H1 (cell line): ENCODE measurements around the gene LILRB1. TPM values are rescaled to one million over a fixed set of nuclear protein-coding genes. Genes with fewer than 3 reads are reported as not detected.

Experiments
- ATF2 ChIP-seq: IDR thresholded peaks from 2 replicates; pipeline ENCODE4 v1.6.1; 2012; ENCODE audit warnings: low read length, inconsistent platforms
- CTBP2 ChIP-seq: IDR thresholded peaks from 2 replicates; pipeline ENCODE4 v1.7.0; 2011; ENCODE audit warnings: borderline replicate concordance, mild to moderate bottlenecking, moderate library complexity, mixed read lengths, low read length; ENCODE audit not compliant: insufficient read depth, insufficient read length
- HDAC2 ChIP-seq, 2 experiments: fragments of 300-600 bp in 1 of 2; sonication (generic) in 1 of 2; IDR thresholded peaks; 2 replicates each; pipeline ENCODE4 v1.6.1; 2011 to 2012; ENCODE audit warnings: low read depth in 2 of 2, low read length in 2 of 2, mild to moderate bottlenecking in 2 of 2, moderate library complexity in 2 of 2, borderline replicate concordance in 1 of 2, inconsistent platforms in 1 of 2
- SRF ChIP-seq: IDR thresholded peaks from 2 replicates; pipeline ENCODE4 v1.6.1; 2011; ENCODE audit warnings: mild to moderate bottlenecking, low read depth, low read length, moderate library complexity
- TEAD4 ChIP-seq: IDR thresholded peaks from 2 replicates; pipeline ENCODE4 v1.6.1; 2012; ENCODE audit warnings: low read depth, low read length, inconsistent platforms, mixed read lengths
- polyA plus RNA-seq, 7 experiments: library from polyadenylated mRNA; depleted of rRNA in 3 of 7; stranded (reverse) in 5 of 7; unstranded in 2 of 7; fragments of >200 nt in 5 of 7; fragments of 200-250 nt in 2 of 7; gene quantifications; 1 replicate in 5 of 7; 2 replicates in 1 of 7; 4 replicates in 1 of 7; pipeline versions ENCODE4 v1.2.1 to v1.2.3, GENCODE V29; 2011 to 2013; ENCODE audit warnings: missing spikeins in 2 of 7, mixed read lengths in 2 of 7
- total RNA-seq: library from RNA; stranded (reverse); fragmentation: NEBNext Ultra II Directional; extraction: Animal tissue kit (Norgen Biotek cat#: 25700); gene quantifications from 2 replicates; pipeline ENCODE4 v1.2.1, GENCODE V29; 2021

Gene LILRB1
- total and polyA plus RNA-seq, 2 of the 8 experiments (the other 6 are each of a cell fraction or from before 2014, with no cell fraction given): not detected

GRCh38 chr19:54661846-54662481 is 31.7 kb downstream of the LILRB1 start (continued):
- TF ChIP-seq HDAC2 (IDR thresholded peaks at IDR 0.05; ENCODE audit: borderline replicate concordance in 1 of 2, low read depth in 2 of 2, low read length in 2 of 2) (no peak), SRF (no peak), CTBP2 (no peak), TEAD4 (no peak), ATF2 (no peak)
